Muscle layer of duodenum (tissue), 2 donors: ENCODE data around the gene TFB1M.
"Not testable (repeated sequence)": the region's sequence is repeated elsewhere in the genome, so short reads cannot be mapped to it uniquely, and the experiment has no call there.

Experiments used
- H3K27ac ChIP-seq: one replicate; pipeline ENCODE4 v1.7.0; 2013; ENCODE audit warnings: mild to moderate bottlenecking, low read length
- H3K27me3 ChIP-seq: one replicate; pipeline ENCODE4 v1.7.0; 2013; ENCODE audit warnings: low read depth, mild to moderate bottlenecking, control low read depth, low read length
- H3K36me3 ChIP-seq, 2 donors: one replicate each; pipeline ENCODE4 v1.7.0; 2013; ENCODE audit warnings: low read length in 2 of 2, control low read depth in 1 of 2, mild to moderate bottlenecking in 1 of 2; ENCODE audit not compliant: insufficient read depth in 2 of 2, control insufficient read depth in 1 of 2
- H3K4me1 ChIP-seq, 2 donors: one replicate each; pipeline ENCODE4 v1.7.0; 2013; ENCODE audit warnings: low read length in 2 of 2, mild to moderate bottlenecking in 2 of 2, control low read depth in 1 of 2, moderate library complexity in 1 of 2; ENCODE audit not compliant: insufficient read depth in 2 of 2, control insufficient read depth in 1 of 2
- H3K4me3 ChIP-seq, 2 donors: one replicate each; pipeline ENCODE4 v1.7.0; 2013; ENCODE audit warnings: low read length in 2 of 2, low read depth in 1 of 2, mild to moderate bottlenecking in 1 of 2
- H3K9me3 ChIP-seq, 2 donors: one replicate each; pipeline ENCODE4 v1.7.0; 2013; ENCODE audit warnings: low read length in 2 of 2, control low read depth in 1 of 2, mild to moderate bottlenecking in 1 of 2; ENCODE audit not compliant: control insufficient read depth in 1 of 2
- donor health status: healthy.

TFB1M gene

GRCh38 chr6:155344341-155345006, 30.2 kb upstream of the TFB1M start:
- peaks cover 0 to 6% of the 10 kb centered on the region in 2 donors for H3K36me3 ChIP-seq
- peaks cover 0 to 5% of the 10 kb centered on the region in 2 donors for H3K9me3 ChIP-seq
- no peaks in the 10 kb centered on the region for H3K4me1 ChIP-seq
- no peak overlapping the region for H3K27ac ChIP-seq
- H3K27me3 ChIP-seq, result no peaks in the 10 kb centered on the region
- no peak overlapping the region for H3K4me3 ChIP-seq

GRCh38 chr6:155341130-155341828, 27.0 kb upstream of the TFB1M start:
- Histone ChIP-seq H3K27me3 (no peaks in the 10 kb centered on the region), H3K36me3 (peaks cover 0 to 6% of the 10 kb centered on the region in 2 donors), H3K27ac (no peak overlapping the region), H3K4me3 (no peak overlapping the region), H3K9me3 (peaks cover 0 to 5% of the 10 kb centered on the region in 2 donors), H3K4me1 (no peaks in the 10 kb centered on the region)

GRCh38 chr6:155340464-155341129, 26.3 kb upstream of the TFB1M start:
- no peaks in the 10 kb centered on the region for H3K4me1 ChIP-seq
- no peak overlapping the region for H3K27ac ChIP-seq
- H3K27me3 ChIP-seq, result no peaks in the 10 kb centered on the region
- no peak overlapping the region for H3K4me3 ChIP-seq
- peaks cover 0 to 5% of the 10 kb centered on the region in 2 donors for H3K9me3 ChIP-seq
- H3K36me3 ChIP-seq, result peaks cover 0 to 6% of the 10 kb centered on the region in 2 donors

GRCh38 chr6:155339929-155340328, 25.6 kb upstream of the TFB1M start:
- H3K27me3 ChIP-seq, H3K36me3 ChIP-seq, H3K4me3 ChIP-seq, H3K27ac ChIP-seq, H3K4me1 ChIP-seq, H3K9me3 ChIP-seq: not testable (repeated sequence)

- H3K36me3 ChIP-seq, H3K27ac ChIP-seq, H3K4me3 ChIP-seq: not testable (repeated sequence)
Measured at GRCh38 chr6:155338237-155338636, 24.0 kb upstream of the TFB1M start.

GRCh38 chr6:155335265-155335664, 21.0 kb upstream of the TFB1M start:
- Histone ChIP-seq H3K9me3 (peaks cover 0 to 5% of the 10 kb centered on the region in 2 donors), H3K4me1 (no peaks in the 10 kb centered on the region), H3K4me3 (no peak overlapping the region), H3K27ac (no peak overlapping the region), H3K27me3 (no peaks in the 10 kb centered on the region), H3K36me3 (no peaks in the 10 kb centered on the region)

More at GRCh38 chr6:155338237-155338636, 24.0 kb upstream of the TFB1M start:
- not testable (repeated sequence) for H3K27me3 ChIP-seq, H3K9me3 ChIP-seq, H3K4me1 ChIP-seq

GRCh38 chr6:155334073-155334472, 19.8 kb upstream of the TFB1M start:
- not testable (repeated sequence) for H3K36me3 ChIP-seq, H3K9me3 ChIP-seq, H3K27me3 ChIP-seq, H3K4me3 ChIP-seq, H3K4me1 ChIP-seq, H3K27ac ChIP-seq

GRCh38 chr6:155333414-155333813, 19.1 kb upstream of the TFB1M start:
- Histone ChIP-seq H3K9me3 (no peaks in the 10 kb centered on the region), H3K36me3 (no peaks in the 10 kb centered on the region), H3K27me3 (no peaks in the 10 kb centered on the region), H3K27ac (no peak overlapping the region), H3K4me3 (no peak overlapping the region), H3K4me1 (no peaks in the 10 kb centered on the region)

- H3K27me3 ChIP-seq, result no peaks in the 10 kb centered on the region
- no peaks in the 10 kb centered on the region for H3K36me3 ChIP-seq
- no peak overlapping the region for H3K4me3 ChIP-seq
- H3K27ac ChIP-seq, result no peak overlapping the region
- H3K9me3 ChIP-seq, result no peaks in the 10 kb centered on the region
- H3K4me1 ChIP-seq, result no peaks in the 10 kb centered on the region
Measured at GRCh38 chr6:155330922-155331321, 16.6 kb upstream of the TFB1M start.

GRCh38 chr6:155330133-155330734, 15.9 kb upstream of the TFB1M start:
- Histone ChIP-seq H3K9me3 (no peaks in the 10 kb centered on the region), H3K4me1 (no peaks in the 10 kb centered on the region), H3K36me3 (no peaks in the 10 kb centered on the region), H3K27ac (no peak overlapping the region), H3K4me3 (no peak overlapping the region), H3K27me3 (no peaks in the 10 kb centered on the region)

- H3K27ac ChIP-seq, result no peak overlapping the region
- no peaks in the 10 kb centered on the region for H3K9me3 ChIP-seq
- no peaks in the 10 kb centered on the region for H3K4me1 ChIP-seq
- H3K27me3 ChIP-seq, result no peaks in the 10 kb centered on the region
- no peaks in the 10 kb centered on the region for H3K36me3 ChIP-seq
- H3K4me3 ChIP-seq, result no peak overlapping the region
Measured at GRCh38 chr6:155329460-155330132, 15.3 kb upstream of the TFB1M start.
